SK-N-SH (cell line): ENCODE data around the gene SCN4A. TPM values are rescaled to one million over a fixed set of nuclear protein-coding genes. Genes with fewer than 3 reads are reported as not detected.

Experiments used
- CTCF ChIA-PET: fragments of 300-600, 350-600 bp; formaldehyde crosslinking; extraction: SDS; loops from one replicate; lab custom pipeline; 2021; lab: Yijun Ruan, JAX
- POLR2A ChIA-PET: fragments of 350-600 bp; sonication (Branson Sonifier 250); formaldehyde crosslinking; extraction: SDS; loops from one replicate; lab custom pipeline; 2020; ENCODE audit warnings: antibody characterized with exemption, inconsistent platforms; lab: Yijun Ruan, JAX
- DNase-seq: peaks from one replicate; pipeline ENCODE4 v3.0.0; 2012
- H2AFZ ChIP-seq: fragments of 200-600 bp; sonication (generic); 2 replicates; pipeline ENCODE4 v1.8.1; 2016; ENCODE audit warnings: antibody characterized with exemption, mild to moderate bottlenecking, low read depth
- H3F3A ChIP-seq: fragments of 200-600 bp; sonication (generic); replicated peaks from 2 replicates; pipeline ENCODE3; 2016; ENCODE audit warnings: antibody characterized with exemption, mild to moderate bottlenecking; ENCODE audit not compliant: insufficient read depth
- H3K27ac ChIP-seq, 2 experiments: fragments of 200-500 bp in 1 of 2; fragments of 200-600 bp in 1 of 2; sonication (Bioruptor generic) in 1 of 2; sonication (generic), shearing (Covaris generic) in 1 of 2; 2 replicates each; pipeline versions ENCODE4 v1.5.1 to v1.6.1; 2014 to 2016; ENCODE audit warnings: low read depth in 2 of 2, inconsistent platforms in 1 of 2, low read length in 1 of 2, mild to moderate bottlenecking in 1 of 2, mixed read lengths in 1 of 2
- H3K27me3 ChIP-seq: fragments of 200-600 bp; sonication (generic), shearing (Covaris generic); 2 replicates; pipeline ENCODE4 v1.6.1; 2016; ENCODE audit warnings: mixed run types; ENCODE audit not compliant: insufficient read depth
- H3K36me3 ChIP-seq, 2 experiments: fragments of 200-500 bp in 1 of 2; fragments of 200-600 bp in 1 of 2; sonication (Bioruptor generic) in 1 of 2; sonication (generic) in 1 of 2; replicated peaks in 1 of 2; 2 replicates each; pipeline versions ENCODE3 to v1.5.1; 2014 to 2016; ENCODE audit warnings: low read length in 1 of 2, mild to moderate bottlenecking in 1 of 2; ENCODE audit not compliant: insufficient read depth in 2 of 2, control insufficient read depth in 1 of 2
- H3K4me1 ChIP-seq, 2 experiments: fragments of 200-500 bp in 1 of 2; fragments of 200-600 bp in 1 of 2; sonication (Bioruptor generic) in 1 of 2; sonication (generic), shearing (Covaris generic) in 1 of 2; 2 replicates each; pipeline versions ENCODE4 v1.5.1 to v1.6.1; 2014 to 2016; ENCODE audit warnings: low read depth in 1 of 2, low read length in 1 of 2, mixed run types in 1 of 2; ENCODE audit not compliant: insufficient read depth in 2 of 2, control insufficient read depth in 1 of 2
- H3K4me2 ChIP-seq: fragments of 200-600 bp; sonication (generic), shearing (Covaris generic); 2 replicates; pipeline ENCODE4 v1.6.1; 2017; ENCODE audit warnings: mixed run types
- H3K4me3 ChIP-seq, 2 experiments: fragments of 200-500 bp in 1 of 2; fragments of 200-600 bp in 1 of 2; sonication (Bioruptor generic) in 1 of 2; sonication (generic), shearing (Covaris generic) in 1 of 2; 2 replicates each; pipeline versions ENCODE4 v1.5.1 to v1.8.1; 2014 to 2016; ENCODE audit warnings: low read depth in 2 of 2, inconsistent platforms in 1 of 2, low read length in 1 of 2, mild to moderate bottlenecking in 1 of 2, mixed read lengths in 1 of 2, moderate library complexity in 1 of 2
- H3K79me2 ChIP-seq: fragments of 200-600 bp; sonication (generic); 2 replicates; pipeline ENCODE4 v1.8.1; 2017; ENCODE audit warnings: mild to moderate bottlenecking; ENCODE audit not compliant: insufficient read depth
- H3K9ac ChIP-seq: fragments of 200-600 bp; sonication (generic); 2 replicates; pipeline ENCODE4 v1.6.1; 2017; ENCODE audit warnings: mixed run types
- H3K9me2 ChIP-seq: fragments of 200-600 bp; sonication (generic); 2 replicates; pipeline ENCODE4 v1.6.1; 2017; ENCODE audit warnings: mixed run types
- H3K9me3 ChIP-seq: fragments of 200-600 bp; sonication (generic); 2 replicates; pipeline ENCODE4 v1.6.1; 2017; ENCODE audit warnings: mixed run types, mild to moderate bottlenecking, moderate library complexity
- H4K20me1 ChIP-seq: fragments of 200-600 bp; sonication (generic); 2 replicates; pipeline ENCODE4 v1.6.1; 2017; ENCODE audit warnings: mild to moderate bottlenecking, mixed run types; ENCODE audit not compliant: insufficient read depth
- CHD2 ChIP-seq: fragments of 150-350 bp; IDR thresholded peaks from 2 replicates; pipeline ENCODE4 v1.6.1; 2018; ENCODE audit warnings: low read length; ENCODE audit not compliant: partially characterized antibody
- ELF1 ChIP-seq: IDR thresholded peaks from 2 replicates; pipeline ENCODE4 v1.4.0; 2012
- EZH2phosphoT487 ChIP-seq: fragments of 200-600 bp; sonication (generic); IDR thresholded peaks from 2 replicates; pipeline ENCODE4 v1.6.1; 2017; ENCODE audit warnings: low read depth, mixed run types, mild to moderate bottlenecking, antibody characterized with exemption, moderate library complexity, borderline replicate concordance
- FOSL2 ChIP-seq: IDR thresholded peaks from 2 replicates; pipeline ENCODE4 v1.4.0; 2012; ENCODE audit warnings: low read depth, mild to moderate bottlenecking, moderate library complexity, borderline replicate concordance
- JUND ChIP-seq: IDR thresholded peaks from 2 replicates; pipeline ENCODE4 v1.4.0; 2012
- MEF2A ChIP-seq: IDR thresholded peaks from 2 replicates; pipeline ENCODE4 v1.4.0; 2012; ENCODE audit warnings: low read depth, borderline replicate concordance
- MXI1 ChIP-seq: IDR thresholded peaks from 2 replicates; pipeline ENCODE4 v1.6.1; 2012; ENCODE audit warnings: mild to moderate bottlenecking, low read depth, low read length, improper control_type of control experiment
- RCOR1 ChIP-seq: fragments of 150-350 bp; IDR thresholded peaks from 2 replicates; pipeline ENCODE4 v1.6.1; 2017; ENCODE audit warnings: antibody characterized with exemption, low read length
- RFX5 ChIP-seq: IDR thresholded peaks from 2 replicates; pipeline ENCODE4 v1.6.1; 2012; ENCODE audit warnings: mild to moderate bottlenecking, improper control_type of control experiment, low read length
- SIN3A ChIP-seq: IDR thresholded peaks from 2 replicates; pipeline ENCODE4 v1.6.1; 2012; ENCODE audit warnings: low read depth, mild to moderate bottlenecking, low read length, moderate library complexity, borderline replicate concordance
- TAF1 ChIP-seq: IDR thresholded peaks from 2 replicates; pipeline ENCODE4 v1.6.1; 2012; ENCODE audit warnings: low read depth, mild to moderate bottlenecking, low read length, moderate library complexity, borderline replicate concordance
- TCF12 ChIP-seq: IDR thresholded peaks from 2 replicates; pipeline ENCODE4 v1.4.0; 2012
- TEAD4 ChIP-seq: IDR thresholded peaks from 2 replicates; pipeline ENCODE4 v1.4.0; 2012; ENCODE audit warnings: mild to moderate bottlenecking, borderline replicate concordance; ENCODE audit not compliant: insufficient read depth
- WGBS: methylation state at CpG from one replicate; pipeline ENCODE4 v1.1.6; 2017; ENCODE audit warnings: low lambda C conversion rate; 5-methylcytosine and 5-hydroxymethylcytosine counted together
- polyA plus RNA-seq, 3 experiments: library from polyadenylated mRNA; depleted of rRNA; stranded (reverse); fragments of >200 nt; gene quantifications; 2 replicates each; pipeline ENCODE4 v1.2.3, GENCODE V29; 2012
- TF ChIP-seq, protein P1 (sequence below): IDR thresholded peaks from 2 replicates; pipeline ENCODE4; 2012
- TF ChIP-seq, protein P2 (sequence below): fragments of 150-350 bp; IDR thresholded peaks from 2 replicates; pipeline ENCODE4 v1.6.1; 2017; ENCODE audit warnings: antibody characterized with exemption, low read length, low read depth, borderline replicate concordance
- TF ChIP-seq, protein P3 (sequence below): IDR thresholded peaks from 2 replicates; pipeline ENCODE4 v1.4.0; 2012; ENCODE audit warnings: low read depth
- TF ChIP-seq, protein P4 (sequence below): IDR thresholded peaks from 2 replicates; pipeline ENCODE4 v1.4.0; 2012; ENCODE audit warnings: low read depth, borderline replicate concordance

The SCN4A gene
- polyA plus RNA-seq, 1 of the 3 experiments (the other 2 are of a cell fraction), result not detected

DNA sequence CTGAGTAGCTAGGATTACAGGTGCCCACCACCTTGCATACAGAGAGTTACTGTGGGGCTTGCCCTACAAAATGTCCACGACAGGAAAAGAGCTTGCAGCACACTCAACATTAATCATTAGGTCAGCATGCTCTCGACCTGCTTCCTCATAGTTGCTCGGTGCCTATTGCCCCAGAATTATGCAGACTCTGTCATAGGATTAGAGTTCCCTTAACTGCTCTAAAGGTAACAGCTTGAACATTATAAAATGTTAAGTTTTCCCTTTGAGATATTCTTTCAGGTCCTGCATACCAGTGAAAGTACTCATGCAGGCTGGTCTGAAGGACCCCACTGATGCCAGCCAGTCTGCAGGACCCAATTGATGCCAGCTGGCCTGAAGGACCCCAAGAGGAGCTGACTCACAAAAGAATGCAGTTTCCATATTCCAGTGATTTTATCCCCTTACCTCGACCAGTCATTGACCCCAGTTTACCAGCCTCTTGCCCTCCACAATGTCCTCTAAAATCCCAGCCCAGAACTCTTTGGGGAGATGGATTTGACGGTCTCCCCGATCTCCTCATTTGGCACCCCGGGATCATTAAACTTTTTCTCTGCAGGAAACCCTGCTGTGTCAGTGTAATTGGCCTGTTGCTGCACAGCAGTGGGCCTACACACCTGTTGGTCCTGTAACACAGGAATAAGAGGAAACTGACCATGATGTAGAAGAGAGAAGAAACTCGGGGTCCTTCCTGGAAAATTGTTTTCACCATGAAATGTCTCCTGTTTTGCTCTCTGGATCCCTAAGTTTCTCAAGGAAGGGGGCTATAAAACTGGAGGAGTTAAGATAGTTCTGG, 37.1 kb upstream of the SCN4A start:
- Histone ChIP-seq H3K27ac (no peak overlapping the region), H3K27me3 (no peaks in the 10 kb centered on the region; the same call in 1 of the 2 replicates), H3K36me3 (no peaks in the 10 kb centered on the region), H3K9ac (no peak overlapping the region), H3K9me3 (no peaks in the 10 kb centered on the region), H3K79me2 (no peaks in the 10 kb centered on the region), H3K4me2 (0 out of 2 replicates have a peak overlapping the region, but pooled peaks have one; percentile 10), H3K4me1 (peaks cover 0 to 21% of the 10 kb centered on the region in 2 experiments; a peak in 1 of 4 replicates), H3K9me2 (no peaks in the 10 kb centered on the region), H3F3A (no peaks in the 10 kb centered on the region), H4K20me1 (no peaks in the 10 kb centered on the region), H3K4me3 (no peak overlapping the region), H2AFZ (no peak overlapping the region)
- DNase-seq, result no peak
- TF ChIP-seq TAF1, result no peak
- peak; percentile 52 for TF ChIP-seq TCF12
- ChIA-PET POLR2A (no interaction called here), CTCF (interaction anchor here (0.7 to 2.8 kb wide), 9 partner anchors 14 to 124 kb away, joined by 3 to 9 read pairs (median 5); no protein-coding TSS in a partner anchor)
- WGBS, result 59% methylated on average over 8 of the region's 8 CpGs

DNA sequence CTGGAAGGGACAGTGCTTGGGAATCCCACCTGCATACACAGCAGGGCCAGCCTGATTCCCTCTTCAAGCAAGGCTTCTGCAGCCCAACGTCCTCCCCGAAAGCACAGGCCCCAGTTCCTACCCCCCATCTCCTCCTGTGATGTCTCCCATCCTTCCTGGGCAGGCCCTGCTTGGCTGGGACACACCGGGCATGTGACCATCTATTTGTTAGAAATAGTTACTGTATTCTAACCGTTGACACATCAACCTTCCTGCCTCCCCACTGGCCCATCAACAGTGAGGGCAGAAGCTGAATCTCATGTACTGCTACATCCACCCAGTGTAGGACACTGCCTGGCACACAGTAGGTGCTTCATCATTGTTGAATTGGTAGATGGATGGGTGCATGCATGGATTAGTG, 36.1 kb upstream of the SCN4A start:
- ChIA-PET POLR2A (no interaction called here), CTCF (interaction anchor here (1.1 to 1.6 kb wide), 5 partner anchors 17 to 89 kb away, joined by 3 to 8 read pairs (median 7); no protein-coding TSS in a partner anchor)
- Histone ChIP-seq H2AFZ (no peak overlapping the region), H3K4me2 (no peak overlapping the region), H4K20me1 (no peaks in the 10 kb centered on the region), H3K79me2 (no peaks in the 10 kb centered on the region), H3K27me3 (no peaks in the 10 kb centered on the region; the same call in 1 of the 2 replicates), H3F3A (no peaks in the 10 kb centered on the region), H3K27ac (no peak overlapping the region)
- 90% methylated on average over 4 of the region's 4 CpGs for WGBS
- no peak for TF ChIP-seq FOSL2
- TF ChIP-seq ELF1, result no peak
- no peak for TF ChIP-seq EZH2phosphoT487
- no peak for TF ChIP-seq SIN3A
- no peak for TF ChIP-seq RFX5
- no peak for TF ChIP-seq JUND
- TF ChIP-seq, protein P1, sequence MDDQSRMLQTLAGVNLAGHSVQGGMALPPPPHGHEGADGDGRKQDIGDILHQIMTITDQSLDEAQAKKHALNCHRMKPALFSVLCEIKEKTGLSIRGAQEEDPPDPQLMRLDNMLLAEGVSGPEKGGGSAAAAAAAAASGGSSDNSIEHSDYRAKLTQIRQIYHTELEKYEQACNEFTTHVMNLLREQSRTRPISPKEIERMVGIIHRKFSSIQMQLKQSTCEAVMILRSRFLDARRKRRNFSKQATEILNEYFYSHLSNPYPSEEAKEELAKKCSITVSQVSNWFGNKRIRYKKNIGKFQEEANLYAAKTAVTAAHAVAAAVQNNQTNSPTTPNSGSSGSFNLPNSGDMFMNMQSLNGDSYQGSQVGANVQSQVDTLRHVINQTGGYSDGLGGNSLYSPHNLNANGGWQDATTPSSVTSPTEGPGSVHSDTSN, result no peak
- TF ChIP-seq, all 33 proteins: peak for 0
- Histone ChIP-seq H3K4me1 (peaks cover 0 to 22% of the 10 kb centered on the region in 2 experiments; a peak in 1 of 4 replicates), H3K9me2 (no peaks in the 10 kb centered on the region), H3K9ac (no peak overlapping the region), H3K36me3 (no peaks in the 10 kb centered on the region), H3K9me3 (no peaks in the 10 kb centered on the region), H3K4me3 (no peak overlapping the region)
- no peak for DNase-seq

DNA sequence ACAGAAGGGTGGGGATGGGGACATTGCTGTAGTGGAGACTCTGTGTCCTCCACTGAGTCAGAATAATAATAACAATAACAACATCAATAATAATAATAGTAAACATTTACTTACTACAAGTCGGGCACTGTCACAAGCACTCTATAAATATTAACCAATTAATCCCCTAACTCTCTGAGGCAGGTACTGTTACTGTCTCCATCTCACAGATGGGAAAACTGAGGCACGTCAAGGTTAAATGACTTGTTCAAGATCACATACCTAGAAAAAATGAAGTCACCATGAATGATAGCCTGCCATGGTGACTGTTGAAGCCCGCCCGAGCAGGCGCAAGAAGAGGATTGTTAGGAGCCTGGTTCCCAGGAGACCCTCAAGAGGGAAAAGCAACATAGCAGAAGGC, 35.6 kb upstream of the SCN4A start:
- DNase-seq, result no peak
- Histone ChIP-seq H3F3A (no peaks in the 10 kb centered on the region), H3K4me1 (peaks cover 0 to 22% of the 10 kb centered on the region in 2 experiments; a peak in 1 of 4 replicates), H3K79me2 (no peaks in the 10 kb centered on the region), H3K9me2 (no peaks in the 10 kb centered on the region), H2AFZ (no peak overlapping the region), H3K4me2 (no peak overlapping the region), H3K9ac (no peak overlapping the region), H3K36me3 (no peaks in the 10 kb centered on the region), H3K27ac (no peak overlapping the region), H4K20me1 (no peaks in the 10 kb centered on the region), H3K4me3 (no peak overlapping the region)
- ChIA-PET CTCF (interaction anchor here (1.4 to 4.6 kb wide), 4 partner anchors 16 to 20 kb away, joined by 3 to 32 read pairs (median 17); no protein-coding TSS in a partner anchor), POLR2A (no interaction called here)
- TF ChIP-seq, protein P2, sequence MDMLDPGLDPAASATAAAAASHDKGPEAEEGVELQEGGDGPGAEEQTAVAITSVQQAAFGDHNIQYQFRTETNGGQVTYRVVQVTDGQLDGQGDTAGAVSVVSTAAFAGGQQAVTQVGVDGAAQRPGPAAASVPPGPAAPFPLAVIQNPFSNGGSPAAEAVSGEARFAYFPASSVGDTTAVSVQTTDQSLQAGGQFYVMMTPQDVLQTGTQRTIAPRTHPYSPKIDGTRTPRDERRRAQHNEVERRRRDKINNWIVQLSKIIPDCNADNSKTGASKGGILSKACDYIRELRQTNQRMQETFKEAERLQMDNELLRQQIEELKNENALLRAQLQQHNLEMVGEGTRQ, result no peak
- TF ChIP-seq RFX5 (no peak), TEAD4 (no peak), TAF1 (no peak), CHD2 (no peak), RCOR1 (no peak), MXI1 (no peak), MEF2A (no peak)
- TF ChIP-seq, protein P3, sequence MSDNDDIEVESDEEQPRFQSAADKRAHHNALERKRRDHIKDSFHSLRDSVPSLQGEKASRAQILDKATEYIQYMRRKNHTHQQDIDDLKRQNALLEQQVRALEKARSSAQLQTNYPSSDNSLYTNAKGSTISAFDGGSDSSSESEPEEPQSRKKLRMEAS, result no peak
- TF ChIP-seq, protein P4, sequence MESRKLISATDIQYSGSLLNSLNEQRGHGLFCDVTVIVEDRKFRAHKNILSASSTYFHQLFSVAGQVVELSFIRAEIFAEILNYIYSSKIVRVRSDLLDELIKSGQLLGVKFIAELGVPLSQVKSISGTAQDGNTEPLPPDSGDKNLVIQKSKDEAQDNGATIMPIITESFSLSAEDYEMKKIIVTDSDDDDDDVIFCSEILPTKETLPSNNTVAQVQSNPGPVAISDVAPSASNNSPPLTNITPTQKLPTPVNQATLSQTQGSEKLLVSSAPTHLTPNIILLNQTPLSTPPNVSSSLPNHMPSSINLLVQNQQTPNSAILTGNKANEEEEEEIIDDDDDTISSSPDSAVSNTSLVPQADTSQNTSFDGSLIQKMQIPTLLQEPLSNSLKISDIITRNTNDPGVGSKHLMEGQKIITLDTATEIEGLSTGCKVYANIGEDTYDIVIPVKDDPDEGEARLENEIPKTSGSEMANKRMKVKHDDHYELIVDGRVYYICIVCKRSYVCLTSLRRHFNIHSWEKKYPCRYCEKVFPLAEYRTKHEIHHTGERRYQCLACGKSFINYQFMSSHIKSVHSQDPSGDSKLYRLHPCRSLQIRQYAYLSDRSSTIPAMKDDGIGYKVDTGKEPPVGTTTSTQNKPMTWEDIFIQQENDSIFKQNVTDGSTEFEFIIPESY, result no peak
- TF ChIP-seq, all 33 proteins: peak for 0
- H3K9me3 ChIP-seq, result no peaks in the 10 kb centered on the region
- 87% methylated on average over 5 of the region's 5 CpGs for WGBS
- H3K27me3 ChIP-seq, result no peaks in the 10 kb centered on the region; the same call in 1 of the 2 replicates
